IPS-20b (cell line): ENCODE results near the gene SLC1A5.
"Not testable (repeated sequence)": the region's sequence is repeated elsewhere in the genome, so short reads cannot be mapped to it uniquely, and the experiment has no call there.

Experiments
- H3K27ac ChIP-seq: one replicate; pipeline ENCODE4 v1.5.1; 2013; ENCODE audit warnings: low read length
- H3K27me3 ChIP-seq: 2 replicates; pipeline ENCODE4 v1.6.1; 2013; ENCODE audit warnings: mild to moderate bottlenecking, low read length, inconsistent platforms; ENCODE audit not compliant: insufficient read depth
- H3K36me3 ChIP-seq: 2 replicates; pipeline ENCODE4 v1.6.1; 2013; ENCODE audit warnings: low read depth, mild to moderate bottlenecking, inconsistent platforms, low read length, moderate library complexity; ENCODE audit not compliant: insufficient read depth
- H3K4me1 ChIP-seq: 2 replicates; pipeline ENCODE4 v1.6.1; 2013; ENCODE audit warnings: mild to moderate bottlenecking, control low read depth, inconsistent platforms, low read length, moderate library complexity; ENCODE audit not compliant: insufficient read depth
- H3K4me3 ChIP-seq: 2 replicates; pipeline ENCODE4 v1.5.1; 2013; ENCODE audit warnings: mild to moderate bottlenecking, low read length, inconsistent platforms
- H3K9ac ChIP-seq: 2 replicates; pipeline ENCODE4 v1.6.1; 2013; ENCODE audit warnings: low read depth, mild to moderate bottlenecking, inconsistent platforms, low read length, moderate library complexity
- H3K9me3 ChIP-seq: 2 replicates; pipeline ENCODE4 v1.6.1; 2013; ENCODE audit warnings: mild to moderate bottlenecking, low read depth, low read length, inconsistent platforms; ENCODE audit not compliant: insufficient read depth

Gene SLC1A5

DNA sequence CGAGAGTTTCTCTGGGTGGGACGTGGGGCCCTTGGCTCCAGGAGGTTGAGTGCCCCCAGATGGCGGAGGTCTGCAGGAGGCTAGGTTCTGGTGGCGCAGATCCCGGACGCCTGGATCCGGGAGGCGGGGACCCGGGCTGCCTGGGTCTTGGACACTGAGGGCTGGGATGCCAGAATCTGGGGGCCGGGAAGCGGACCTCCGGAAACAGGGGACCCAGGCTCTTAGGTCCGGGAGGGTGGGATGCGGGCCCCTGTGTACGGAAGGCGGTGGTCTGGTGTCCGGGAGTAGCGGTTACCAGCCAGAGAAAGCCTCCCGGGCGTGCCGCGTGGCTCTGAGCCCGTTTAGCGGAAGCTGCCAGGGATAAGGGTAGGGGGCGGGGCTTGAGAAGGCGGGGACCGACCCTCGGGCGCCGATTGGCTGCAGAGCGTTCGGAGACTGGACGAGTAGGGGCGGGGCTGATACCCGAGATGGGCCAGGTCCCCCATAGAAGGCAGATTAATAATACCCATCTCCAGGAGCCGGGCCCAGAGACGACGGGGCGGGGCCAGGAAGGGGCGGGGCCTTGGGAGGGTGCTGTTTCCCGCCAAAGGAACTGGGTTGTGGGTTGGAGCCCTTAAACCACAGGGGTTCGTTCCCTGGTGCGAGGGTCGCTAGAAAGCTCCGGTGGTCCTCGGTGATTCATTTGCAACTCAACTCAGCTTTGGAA is at the start of gene SLC1A5:
Gene SLC1A5 (minus strand): TSS at position 333 of the 706 bp plus-strand sequence. CDS start 629 bp downstream, outside the sequence.
- H3K4me1 ChIP-seq = peaks cover 13% of the 10 kb centered on the region; the same call in 1 of the 2 replicates
- peaks cover 9% of the 10 kb centered on the region for H3K27me3 ChIP-seq

DNA sequence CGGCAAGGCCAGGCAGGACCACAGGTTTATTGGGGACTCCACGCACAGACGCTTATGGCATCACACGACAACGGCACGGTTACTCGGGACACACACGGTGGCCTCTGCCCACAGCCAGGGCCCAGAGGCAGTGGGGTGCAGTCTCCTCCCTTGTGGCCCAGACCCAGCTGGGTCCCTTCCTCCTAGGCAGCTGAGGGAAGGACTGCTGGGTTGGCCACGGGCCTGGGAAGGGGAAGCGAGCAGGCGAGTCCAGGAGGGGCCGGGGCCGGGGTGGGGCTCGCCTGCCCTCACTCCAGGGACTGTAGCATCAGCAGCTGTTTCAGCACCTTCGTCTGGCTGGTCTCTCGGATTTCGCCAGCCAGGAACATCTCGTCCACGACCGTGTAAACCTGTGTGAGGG is 49.8 kb upstream of the SLC1A5 start:
- Histone ChIP-seq H3K4me1 (no peaks in the 10 kb centered on the region), H3K36me3 (peaks cover 28% of the 10 kb centered on the region), H3K9me3 (no peaks in the 10 kb centered on the region), H3K4me3 (no peak overlapping the region), H3K27ac (no peak overlapping the region), H3K27me3 (no peaks in the 10 kb centered on the region), H3K9ac (no peak overlapping the region)

More for the DNA sequence above, at the start of gene SLC1A5:
- H3K9ac ChIP-seq = peak within 1 kb of the TSS; percentile 99
- H3K27ac ChIP-seq = peak within 1 kb of the TSS; percentile 64
- no peaks in the 10 kb centered on the region for H3K9me3 ChIP-seq
- peaks cover 23% of the 10 kb centered on the region for H3K36me3 ChIP-seq
- peak within 1 kb of the TSS; percentile 99 for H3K4me3 ChIP-seq

DNA sequence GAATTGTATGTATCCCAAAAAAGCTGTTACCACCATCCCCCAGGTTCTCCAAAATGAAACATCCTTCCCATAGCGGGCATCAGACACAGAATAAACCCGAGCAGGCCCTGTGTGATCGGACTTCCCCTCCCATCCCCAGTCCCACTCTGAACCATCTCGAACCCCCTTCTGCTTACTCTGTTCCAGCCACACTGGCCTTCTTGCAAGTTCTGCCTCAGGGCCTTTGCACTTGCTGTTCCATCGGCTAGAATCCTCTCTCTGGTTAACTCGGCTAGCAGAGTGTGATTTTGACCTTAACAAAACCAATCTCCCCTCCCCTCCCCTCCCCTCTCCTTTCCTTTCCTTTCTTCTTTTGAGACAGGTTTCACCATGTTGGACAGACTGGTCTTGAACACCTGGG is 46.6 kb upstream of the SLC1A5 start:
- Histone ChIP-seq H3K27ac (no peak overlapping the region), H3K9ac (no peak overlapping the region), H3K36me3 (peaks cover 14% of the 10 kb centered on the region), H3K9me3 (no peaks in the 10 kb centered on the region; the same call in 1 of the 2 replicates), H3K4me3 (no peak overlapping the region), H3K4me1 (no peaks in the 10 kb centered on the region), H3K27me3 (no peaks in the 10 kb centered on the region)

DNA sequence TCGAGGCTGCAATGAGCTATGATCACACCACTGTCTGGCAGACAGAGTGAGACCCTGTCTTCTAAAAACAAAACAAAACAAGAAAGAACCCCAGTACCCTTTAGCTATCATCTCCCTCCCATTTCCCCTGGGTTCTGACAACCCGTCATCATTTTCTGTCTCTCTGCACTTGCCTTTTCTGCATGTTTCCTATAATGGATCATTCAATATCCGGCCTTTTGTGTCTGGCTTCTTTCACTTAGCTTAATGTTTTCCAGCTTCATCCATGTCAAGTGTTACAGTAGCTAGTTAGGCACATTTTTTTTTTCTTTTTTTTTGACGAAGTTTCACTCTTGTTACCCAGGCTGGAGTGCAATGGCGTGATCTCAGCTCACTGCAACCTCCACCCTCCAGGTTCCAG is 45.7 kb upstream of the SLC1A5 start:
- peaks cover 5% of the 10 kb centered on the region for H3K36me3 ChIP-seq
- no peak overlapping the region for H3K27ac ChIP-seq
- 0 out of 2 replicates have a peak, but pooled peaks cover 3% of the 10 kb centered on the region for H3K4me1 ChIP-seq
- H3K4me3 ChIP-seq = no peak overlapping the region
- no peaks in the 10 kb centered on the region for H3K27me3 ChIP-seq
- H3K9me3 ChIP-seq = no peaks in the 10 kb centered on the region; the same call in 1 of the 2 replicates
- H3K9ac ChIP-seq = no peak overlapping the region

DNA sequence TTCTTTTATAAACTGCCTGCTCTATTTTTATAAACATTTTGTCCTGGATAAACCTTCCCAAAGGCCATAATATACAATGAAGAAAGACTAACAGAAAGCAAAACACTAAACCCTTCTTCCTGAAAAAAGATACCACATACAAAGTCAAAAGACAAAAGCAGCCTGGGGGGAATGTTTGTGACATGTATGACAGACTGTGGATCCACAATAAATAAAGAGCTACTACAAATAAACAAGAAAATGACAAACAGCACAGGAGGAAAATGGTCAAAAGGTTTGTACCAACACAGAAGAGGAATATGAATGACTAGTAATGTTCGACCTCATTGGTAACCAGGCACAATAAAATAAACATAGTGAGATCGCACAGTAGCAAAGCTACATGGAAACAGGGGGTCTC is 42.5 kb upstream of the SLC1A5 start:
- Histone ChIP-seq H3K27ac (no peak overlapping the region), H3K36me3 (no peaks in the 10 kb centered on the region), H3K4me1 (0 out of 2 replicates have a peak, but pooled peaks cover 3% of the 10 kb centered on the region), H3K9ac (no peak overlapping the region), H3K9me3 (no peaks in the 10 kb centered on the region; the same call in 1 of the 2 replicates), H3K27me3 (no peaks in the 10 kb centered on the region), H3K4me3 (no peak overlapping the region)

DNA sequence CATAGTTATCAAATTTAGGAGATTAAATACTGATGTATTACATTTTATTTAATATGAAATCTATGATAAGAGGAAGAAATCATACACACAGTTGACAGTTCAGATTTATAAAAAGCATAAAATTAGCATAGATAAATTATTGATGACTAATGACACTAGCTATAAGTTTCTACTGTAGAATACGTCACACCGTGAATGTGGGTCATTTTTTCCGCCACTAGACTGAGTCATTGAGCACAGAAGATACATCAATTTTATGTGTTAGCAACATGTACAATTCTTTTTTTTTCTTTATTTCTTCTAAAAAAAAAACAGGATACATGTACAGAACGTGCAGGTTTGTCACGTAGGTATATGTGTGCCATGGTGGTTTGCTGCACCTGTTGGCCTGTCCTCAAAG is 40.1 kb upstream of the SLC1A5 start:
- Histone ChIP-seq H3K27ac (no peak overlapping the region), H3K27me3 (no peaks in the 10 kb centered on the region), H3K9me3 (no peaks in the 10 kb centered on the region; the same call in 1 of the 2 replicates), H3K4me3 (no peak overlapping the region), H3K36me3 (no peaks in the 10 kb centered on the region), H3K9ac (no peak overlapping the region), H3K4me1 (0 out of 2 replicates have a peak, but pooled peaks cover 3% of the 10 kb centered on the region)

DNA sequence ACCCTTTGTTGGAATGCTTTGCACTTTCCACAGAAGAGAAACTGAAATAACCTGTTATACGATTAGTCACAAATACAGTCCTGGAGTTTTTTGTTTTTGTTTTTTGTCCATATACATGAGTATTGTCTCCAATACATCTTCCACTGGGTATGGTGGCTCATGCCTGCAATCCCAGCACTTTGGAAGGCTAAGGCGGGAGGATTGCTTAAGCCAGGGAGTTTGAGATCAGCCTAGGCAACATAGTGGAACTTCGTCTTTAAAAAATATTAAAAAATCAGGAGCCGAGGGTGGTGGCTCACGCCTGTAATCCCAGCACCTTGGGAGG is 37.3 kb upstream of the SLC1A5 start:
- Histone ChIP-seq H3K9me3 (no peaks in the 10 kb centered on the region; the same call in 1 of the 2 replicates), H3K27me3 (no peaks in the 10 kb centered on the region), H3K4me3 (no peak overlapping the region), H3K9ac (no peak overlapping the region), H3K27ac (no peak overlapping the region), H3K4me1 (peaks cover 3% of the 10 kb centered on the region; the same call in 1 of the 2 replicates), H3K36me3 (no peaks in the 10 kb centered on the region)

DNA sequence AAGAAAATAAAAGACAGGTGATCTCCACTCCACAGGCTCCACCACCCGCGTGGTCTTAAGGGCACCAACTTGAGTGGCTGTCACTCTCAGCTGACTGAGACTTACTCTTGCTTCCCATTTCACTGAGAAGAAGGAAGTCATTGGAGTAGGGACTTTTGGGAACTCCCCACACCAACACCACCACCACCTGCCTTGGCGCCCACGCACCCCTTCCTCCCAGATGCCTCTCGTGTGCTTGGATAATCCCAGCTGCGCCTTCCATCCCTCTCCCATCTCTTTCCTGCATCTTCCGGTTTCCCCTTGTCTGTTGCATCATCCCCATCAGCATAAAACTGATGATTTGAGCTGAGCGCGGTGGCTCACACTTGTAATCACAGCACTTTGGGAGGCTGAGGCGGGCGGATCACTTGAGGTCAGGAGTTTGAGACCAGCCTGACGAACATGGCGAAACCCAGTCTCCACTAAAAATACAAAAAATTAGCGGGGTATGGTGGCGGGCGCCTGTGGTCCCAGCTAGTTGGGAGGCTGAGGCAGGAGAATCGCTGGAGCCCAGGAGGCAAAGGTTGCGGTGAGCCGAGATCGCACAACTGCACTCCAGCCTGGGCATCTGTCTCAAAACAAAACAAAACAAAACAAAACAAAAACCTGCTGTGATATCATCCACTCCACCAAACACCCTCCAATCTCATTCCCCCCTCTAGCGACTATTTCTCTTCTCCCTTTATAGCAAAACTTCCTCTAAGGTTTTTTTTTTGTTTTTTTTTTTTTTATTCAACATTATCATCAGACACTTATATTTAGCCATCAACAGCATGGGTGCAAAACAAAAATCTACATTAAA is 36.7 kb upstream of the SLC1A5 start:
- H3K9me3 ChIP-seq = no peaks in the 10 kb centered on the region
- peaks cover 3% of the 10 kb centered on the region; the same call in 1 of the 2 replicates for H3K4me1 ChIP-seq
- H3K27ac ChIP-seq = no peak overlapping the region
- no peak overlapping the region for H3K9ac ChIP-seq
- no peaks in the 10 kb centered on the region for H3K36me3 ChIP-seq
- H3K4me3 ChIP-seq = no peak overlapping the region
- no peaks in the 10 kb centered on the region for H3K27me3 ChIP-seq

DNA sequence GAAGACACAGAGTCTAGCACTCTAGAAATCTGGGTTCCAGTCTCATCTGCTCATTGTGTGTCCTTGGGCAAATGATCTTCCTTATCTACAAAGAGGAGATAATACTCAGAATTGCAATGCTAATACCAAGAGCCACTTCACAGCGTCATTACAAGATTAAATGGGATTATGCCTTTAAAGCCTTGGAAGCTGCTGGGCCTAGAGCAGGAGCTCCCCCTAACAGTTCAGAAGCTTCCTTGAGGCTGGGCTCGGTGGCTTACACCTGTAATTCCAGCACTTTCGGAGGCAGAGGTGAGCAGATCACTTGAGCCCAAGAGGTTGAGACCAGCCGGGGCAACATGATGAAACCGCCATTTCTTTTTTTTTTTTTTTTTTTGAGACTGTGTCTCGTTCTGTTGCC is 34.7 kb upstream of the SLC1A5 start:
- no peaks in the 10 kb centered on the region for H3K36me3 ChIP-seq
- H3K4me3 ChIP-seq = no peak overlapping the region
- H3K27ac ChIP-seq = no peak overlapping the region
- H3K4me1 ChIP-seq = no peaks in the 10 kb centered on the region; the same call in 1 of the 2 replicates
- H3K9ac ChIP-seq = no peak overlapping the region
- no peaks in the 10 kb centered on the region for H3K27me3 ChIP-seq
- H3K9me3 ChIP-seq = no peaks in the 10 kb centered on the region

DNA sequence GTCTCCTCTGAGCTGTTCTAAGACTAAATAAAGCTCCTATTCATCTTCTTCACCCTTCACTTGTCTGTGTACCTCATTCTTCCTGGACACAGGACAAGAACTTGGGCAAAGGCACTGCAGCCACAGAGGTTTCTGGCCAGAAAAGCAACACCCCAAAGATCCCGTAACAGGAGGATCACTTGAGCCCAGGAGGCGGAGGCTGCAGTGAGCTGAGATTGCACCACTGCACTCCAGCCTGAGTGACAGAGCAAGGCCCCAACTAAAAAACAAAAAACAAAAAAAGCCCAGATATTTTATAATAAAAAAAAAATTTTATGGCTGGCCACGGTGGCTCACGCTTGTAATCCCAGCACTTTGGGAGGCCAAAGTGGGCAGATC is 34.0 kb upstream of the SLC1A5 start:
- H3K9me3 ChIP-seq, H3K27me3 ChIP-seq, H3K27ac ChIP-seq, H3K36me3 ChIP-seq, H3K4me1 ChIP-seq, H3K4me3 ChIP-seq, H3K9ac ChIP-seq: not testable (repeated sequence)

DNA sequence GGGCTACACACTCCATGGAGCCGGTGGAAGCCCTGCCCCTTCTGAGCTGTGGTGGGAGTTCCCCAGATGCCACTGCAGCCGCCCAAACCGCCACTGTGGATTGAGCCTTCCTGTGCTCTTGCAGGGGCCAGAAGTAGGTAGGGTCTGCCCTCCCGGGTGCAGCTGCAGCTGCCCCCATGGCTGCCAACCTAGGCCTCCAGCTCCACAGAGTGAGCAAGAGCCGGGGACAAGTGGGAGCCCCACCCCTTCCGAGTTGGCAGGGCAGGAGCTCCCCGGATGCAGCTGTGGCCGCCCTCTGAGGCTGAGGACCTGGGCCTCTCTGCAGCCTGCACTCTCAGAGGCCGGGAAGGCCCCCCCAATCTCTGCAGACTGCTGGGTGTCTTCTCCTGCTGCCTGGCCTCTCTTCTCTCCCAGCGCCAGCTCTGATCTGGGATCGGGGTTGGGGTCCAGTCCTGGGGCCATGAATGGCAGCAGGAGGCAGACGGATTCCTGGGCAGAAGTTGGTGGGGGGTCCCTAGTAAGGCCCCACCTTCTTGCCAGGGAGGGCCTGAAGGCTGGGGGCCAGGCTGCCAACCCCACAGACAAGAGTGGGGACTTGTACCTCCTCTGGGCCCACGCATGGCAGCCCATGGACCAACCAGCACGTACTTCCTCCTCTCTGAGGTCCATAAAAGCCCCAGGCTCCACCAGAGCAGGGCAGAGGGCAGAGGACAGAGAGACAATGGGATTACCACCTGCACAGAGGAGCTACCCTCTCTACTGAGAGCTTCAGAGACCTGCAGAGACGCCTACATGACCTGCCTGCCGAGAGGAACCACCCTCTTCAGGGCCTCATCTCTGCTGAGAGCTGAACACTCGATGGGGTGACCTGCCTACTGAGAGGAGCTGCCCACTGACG is 33.4 kb upstream of the SLC1A5 start:
- no peaks in the 10 kb centered on the region for H3K36me3 ChIP-seq
- no peaks in the 10 kb centered on the region; the same call in 1 of the 2 replicates for H3K4me1 ChIP-seq
- no peak overlapping the region for H3K9ac ChIP-seq
- H3K27me3 ChIP-seq = no peaks in the 10 kb centered on the region
- no peaks in the 10 kb centered on the region for H3K9me3 ChIP-seq
- no peak overlapping the region for H3K27ac ChIP-seq
- no peak overlapping the region for H3K4me3 ChIP-seq
